ENCODE data around the gene ARR3.

DNA sequence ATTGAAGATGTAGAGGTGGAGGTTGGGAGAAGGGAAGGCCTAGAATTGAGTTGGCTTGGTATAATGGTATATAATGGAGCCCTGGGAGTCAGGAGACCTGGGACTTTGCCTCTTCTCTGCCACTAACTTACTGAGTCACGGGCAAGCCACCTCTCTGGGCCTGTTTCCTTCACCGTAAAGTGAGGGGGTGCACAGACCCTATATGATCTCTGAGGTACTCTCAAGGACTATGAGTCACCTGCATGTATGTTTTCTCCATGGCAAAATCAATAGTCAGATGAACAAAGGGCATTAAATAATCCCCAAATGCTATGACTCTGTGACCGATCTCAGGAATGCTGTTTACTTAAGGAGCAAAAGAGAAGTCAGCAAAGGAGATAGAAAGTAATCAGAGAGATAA is 13.2 kb upstream of the ARR3 start:
- TF ChIP-seq, protein P1, sequence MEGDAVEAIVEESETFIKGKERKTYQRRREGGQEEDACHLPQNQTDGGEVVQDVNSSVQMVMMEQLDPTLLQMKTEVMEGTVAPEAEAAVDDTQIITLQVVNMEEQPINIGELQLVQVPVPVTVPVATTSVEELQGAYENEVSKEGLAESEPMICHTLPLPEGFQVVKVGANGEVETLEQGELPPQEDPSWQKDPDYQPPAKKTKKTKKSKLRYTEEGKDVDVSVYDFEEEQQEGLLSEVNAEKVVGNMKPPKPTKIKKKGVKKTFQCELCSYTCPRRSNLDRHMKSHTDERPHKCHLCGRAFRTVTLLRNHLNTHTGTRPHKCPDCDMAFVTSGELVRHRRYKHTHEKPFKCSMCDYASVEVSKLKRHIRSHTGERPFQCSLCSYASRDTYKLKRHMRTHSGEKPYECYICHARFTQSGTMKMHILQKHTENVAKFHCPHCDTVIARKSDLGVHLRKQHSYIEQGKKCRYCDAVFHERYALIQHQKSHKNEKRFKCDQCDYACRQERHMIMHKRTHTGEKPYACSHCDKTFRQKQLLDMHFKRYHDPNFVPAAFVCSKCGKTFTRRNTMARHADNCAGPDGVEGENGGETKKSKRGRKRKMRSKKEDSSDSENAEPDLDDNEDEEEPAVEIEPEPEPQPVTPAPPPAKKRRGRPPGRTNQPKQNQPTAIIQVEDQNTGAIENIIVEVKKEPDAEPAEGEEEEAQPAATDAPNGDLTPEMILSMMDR (conservative IDR thresholded peaks at IDR 0.05; ENCODE audit: low read depth, low read length): no peak
- no peak for TF ChIP-seq EZH2 (IDR thresholded peaks at IDR 0.05; ENCODE audit: borderline replicate concordance, low read depth, low read length, poor library complexity, severe bottlenecking)

All from A673 (cell line).